ENCODE measurements around the gene CACNA2D4.

DNA sequence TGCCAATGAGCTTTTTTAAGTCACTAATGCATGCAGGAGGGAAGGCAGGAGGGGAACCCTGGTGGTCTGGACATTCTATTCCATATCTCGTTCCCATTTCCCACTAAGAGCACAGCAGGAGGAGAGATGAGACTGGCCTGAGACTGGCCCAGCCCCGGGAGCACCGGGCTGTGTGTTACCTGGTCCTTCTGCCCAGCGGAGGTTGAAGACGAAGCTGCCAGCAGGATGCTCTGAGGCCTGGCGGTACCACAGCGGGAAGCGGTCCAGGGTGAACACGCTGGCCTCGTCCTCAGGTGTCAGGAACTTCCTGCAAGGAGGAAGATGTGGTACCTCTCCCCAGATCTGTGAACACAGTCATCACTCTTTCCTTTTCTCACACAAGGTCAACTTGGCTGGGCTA, 74.2 kb downstream of the CACNA2D4 start:
- no peak for TF ChIP-seq FOXM1 (IDR thresholded peaks at IDR 0.05; ENCODE audit: borderline replicate concordance)
- no peak for TF ChIP-seq FOXK2 (IDR thresholded peaks at IDR 0.05)
- no peak for TF ChIP-seq SUZ12 (IDR thresholded peaks at IDR 0.05)
- no peak for TF ChIP-seq SP1 (IDR thresholded peaks at IDR 0.05)
- no peak for TF ChIP-seq BHLHE40 (IDR thresholded peaks at IDR 0.05; ENCODE audit: borderline replicate concordance)
- TF ChIP-seq LEF1 (IDR thresholded peaks at IDR 0.05; ENCODE audit: borderline replicate concordance) = no peak
- no peak for TF ChIP-seq L3MBTL2 (conservative IDR thresholded peaks at IDR 0.05)

Data from HEK293T (cell line).